Naive thymus-derived CD4-positive, alpha-beta T cell (primary cell): ENCODE measurements around the gene FSD1L. TPM values are rescaled to one million over a fixed set of nuclear protein-coding genes. Genes with fewer than 3 reads are reported as not detected.
"Not testable (repeated sequence)": the region's sequence is repeated elsewhere in the genome, so short reads cannot be mapped to it uniquely, and the experiment has no call there.

Experiments
- ATAC-seq: fragments of 150-1000 bp; cut with Tn5 transposase; 2 replicates; pipeline ENCODE4 v1.10.0; 2021; ENCODE audit warnings: mild to moderate bottlenecking, moderate library complexity
- CTCF ChIA-PET: fragments of 350-600 bp; sonication (Branson Sonifier 250); formaldehyde crosslinking; loops from one replicate; lab custom pipeline; 2021; ENCODE audit warnings: antibody characterized with exemption; lab: Charles Lee
- POLR2A ChIA-PET: fragments of 350-600 bp; sonication (Branson Sonifier 250); formaldehyde crosslinking; loops from one replicate; lab custom pipeline; 2021; ENCODE audit warnings: antibody characterized with exemption, inconsistent platforms; lab: Charles Lee
- DNase-seq, 9 donors: peaks; one replicate each; pipeline versions ENCODE4 v3.0.0 to v3.0.0-alpha.2; 2020 to 2022; ENCODE audit warnings: mixed read lengths in 1 of 9
- H3K27ac ChIP-seq: one replicate; pipeline ENCODE4 v1.7.0; 2013; ENCODE audit warnings: mild to moderate bottlenecking, low read depth, low read length, moderate library complexity
- H3K27me3 ChIP-seq, 2 donors: one replicate each; pipeline ENCODE4 v1.7.0; 2013; ENCODE audit warnings: low read length in 2 of 2, mild to moderate bottlenecking in 2 of 2, moderate library complexity in 2 of 2; ENCODE audit not compliant: control insufficient read depth in 2 of 2, insufficient read depth in 2 of 2
- H3K36me3 ChIP-seq, 3 experiments: 1 replicate in 2 of 3; 2 replicates in 1 of 3; pipeline ENCODE4 v1.7.0; 2013; ENCODE audit warnings: low read length in 3 of 3, mild to moderate bottlenecking in 3 of 3, moderate library complexity in 1 of 3; ENCODE audit not compliant: insufficient read depth in 3 of 3, control insufficient read depth in 2 of 3
- H3K4me1 ChIP-seq, 2 donors: one replicate each; pipeline ENCODE4 v1.7.0; 2013; ENCODE audit warnings: low read length in 2 of 2, mild to moderate bottlenecking in 2 of 2, moderate library complexity in 1 of 2; ENCODE audit not compliant: control insufficient read depth in 2 of 2, insufficient read depth in 2 of 2
- H3K4me3 ChIP-seq: 2 replicates; pipeline ENCODE4 v1.7.0; 2013; ENCODE audit warnings: mild to moderate bottlenecking, low read length
- H3K9me3 ChIP-seq, 3 experiments: 1 replicate in 2 of 3; 2 replicates in 1 of 3; pipeline ENCODE4 v1.7.0; 2013; ENCODE audit warnings: low read length in 3 of 3; ENCODE audit not compliant: control insufficient read depth in 2 of 3
- H3K27ac Mint-ChIP-seq, 9 donors: one replicate each; pipeline ENCODE4 v1.8.0; 2020 to 2022; ENCODE audit warnings: mixed read lengths in 9 of 9, mild to moderate bottlenecking in 8 of 9, moderate library complexity in 5 of 9, inconsistent platforms in 2 of 9
- H3K27me3 Mint-ChIP-seq, 5 donors: one replicate each; pipeline ENCODE4 v1.8.0; 2021 to 2022; ENCODE audit warnings: mixed read lengths in 5 of 5, mild to moderate bottlenecking in 1 of 5
- H3K36me3 Mint-ChIP-seq, 5 donors: one replicate each; pipeline ENCODE4 v1.8.0; 2020 to 2022; ENCODE audit warnings: mixed read lengths in 5 of 5, mild to moderate bottlenecking in 3 of 5, inconsistent platforms in 1 of 5
- H3K4me1 Mint-ChIP-seq, 7 donors: one replicate each; pipeline ENCODE4 v1.8.0; 2020 to 2022; ENCODE audit warnings: mixed read lengths in 7 of 7, mild to moderate bottlenecking in 3 of 7, inconsistent platforms in 1 of 7
- H3K4me3 Mint-ChIP-seq, 10 donors: one replicate each; pipeline ENCODE4 v1.8.0; 2020 to 2022; ENCODE audit warnings: mild to moderate bottlenecking in 10 of 10, mixed read lengths in 10 of 10, moderate library complexity in 6 of 10, inconsistent platforms in 2 of 10
- H3K9me3 Mint-ChIP-seq, 11 donors: one replicate each; pipeline ENCODE4 v1.8.0; 2020 to 2022; ENCODE audit warnings: mixed read lengths in 11 of 11, mild to moderate bottlenecking in 4 of 11, inconsistent platforms in 1 of 11, moderate library complexity in 1 of 11
- intact Hi-C, 2 donors: fragments of 100-400 bp; cut with micrococcal nuclease; formaldehyde crosslinking; loops; one replicate each; pipeline ENCODE4 v1.15.1; 2023
- polyA plus RNA-seq, 2 donors: library from polyadenylated mRNA; unstranded; fragments of 300-500 nt; fragmentation: Illumina TruSeq; gene quantifications; one replicate each; pipeline ENCODE4 v1.2.3, GENCODE V29; 2021
- total RNA-seq, 6 experiments: library from RNA in 5 of 6; stranded (reverse) in 5 of 6; gene quantifications; 1 replicate in 5 of 6; 2 replicates in 1 of 6; pipeline ENCODE4 v1.2.3 and lab custom pipeline; 2021 to 2026

Gene FSD1L
- total and polyA plus RNA-seq, 7 experiments from 2014 or later, result 0.08 to 5.8 (median 0.61) TPM

- H3K4me3 Mint-ChIP-seq, ATAC-seq, CTCF ChIA-PET, H3K27ac ChIP-seq, H3K36me3 ChIP-seq, DNase-seq, H3K27me3 Mint-ChIP-seq, H3K4me1 ChIP-seq, H3K4me3 ChIP-seq, intact Hi-C loops, H3K36me3 Mint-ChIP-seq, H3K27me3 ChIP-seq, H3K27ac Mint-ChIP-seq, POLR2A ChIA-PET, H3K9me3 ChIP-seq, H3K4me1 Mint-ChIP-seq, H3K9me3 Mint-ChIP-seq: not testable (repeated sequence)
These were observed 73.2 kb downstream of the FSD1L start for GRCh38 chr9:105520992-105521391.

DNA sequence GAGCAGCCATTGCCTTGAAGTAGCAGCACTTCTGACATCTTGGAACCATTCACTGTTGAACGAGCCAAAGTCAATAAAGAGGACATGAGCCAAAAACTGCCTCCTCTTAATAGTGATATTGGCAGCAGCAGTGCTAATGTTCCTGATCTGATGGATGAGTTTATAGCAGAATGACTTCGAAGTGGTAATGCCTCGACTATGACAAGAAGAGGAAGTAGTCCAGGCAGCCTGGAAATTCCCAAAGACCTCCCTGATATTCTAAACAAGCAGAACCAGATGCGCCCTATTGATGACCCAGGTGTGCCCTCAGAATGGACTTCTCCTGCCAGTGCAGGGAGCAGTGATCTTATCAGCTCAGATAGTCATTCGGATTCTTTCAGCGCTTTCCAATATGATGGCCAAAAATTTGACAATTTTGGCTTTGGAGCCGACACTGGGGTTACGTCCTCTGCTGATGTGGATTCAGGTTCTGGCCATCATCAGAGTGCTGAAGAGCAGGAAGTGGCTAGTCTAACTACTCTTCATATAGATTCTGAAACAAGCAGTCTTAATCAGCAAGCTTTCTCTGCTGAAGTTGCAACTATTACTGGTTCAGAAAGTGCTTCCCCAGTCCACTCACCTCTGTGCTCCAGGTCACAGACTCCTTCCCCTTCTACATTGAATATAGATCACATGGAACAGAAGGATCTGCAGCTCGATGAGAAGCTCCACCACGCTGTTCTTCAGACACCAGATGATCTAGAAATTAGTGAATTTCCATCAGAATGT, 75.0 kb downstream of the FSD1L start:
- H3K27ac ChIP-seq, H3K27ac Mint-ChIP-seq, H3K27me3 ChIP-seq, intact Hi-C loops, DNase-seq, ATAC-seq, H3K9me3 Mint-ChIP-seq, H3K4me3 Mint-ChIP-seq, H3K4me3 ChIP-seq, H3K36me3 Mint-ChIP-seq, H3K36me3 ChIP-seq, H3K4me1 Mint-ChIP-seq, H3K27me3 Mint-ChIP-seq, CTCF ChIA-PET, POLR2A ChIA-PET, H3K9me3 ChIP-seq, H3K4me1 ChIP-seq: not testable (repeated sequence)

DNA sequence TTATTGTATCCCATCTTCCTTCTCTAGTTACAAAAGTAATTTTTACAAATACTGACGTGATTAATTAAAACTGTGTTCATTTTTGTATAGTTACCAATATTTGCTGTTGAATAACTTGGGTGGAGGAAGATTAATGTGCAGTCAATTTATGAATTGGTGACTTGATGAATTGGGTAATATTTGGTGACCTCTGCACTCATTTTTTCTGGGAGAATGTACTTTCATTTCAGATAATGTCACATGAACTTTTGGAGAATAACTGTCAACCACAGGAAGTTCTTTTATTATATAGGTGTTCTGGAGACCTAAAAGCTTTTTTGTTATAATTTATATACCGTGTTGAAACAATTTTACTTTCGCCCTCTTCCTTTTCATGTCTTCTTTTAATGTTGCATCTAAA, 83.7 kb downstream of the FSD1L start:
- H3K36me3 ChIP-seq, result no peaks in the 10 kb centered on the region
- H3K4me3 Mint-ChIP-seq, result no peak overlapping the region
- no peaks in the 10 kb centered on the region for H3K9me3 ChIP-seq
- peaks cover 0 to 14% (median 4%) of the 10 kb centered on the region in 7 donors for H3K4me1 Mint-ChIP-seq
- no peak overlapping the region for H3K27ac Mint-ChIP-seq
- intact Hi-C loops, result no loop called here
- no peak overlapping the region for H3K27ac ChIP-seq
- POLR2A ChIA-PET, result no interaction called here
- ATAC-seq (no peak), DNase-seq (no peak)
- H3K27me3 Mint-ChIP-seq, result peaks cover 0 to 8% (median 0%) of the 10 kb centered on the region in 5 donors
- H3K36me3 Mint-ChIP-seq, result peaks cover 0 to 9% (median 0%) of the 10 kb centered on the region in 5 donors
- CTCF ChIA-PET, result no interaction called here
- H3K9me3 Mint-ChIP-seq, result peaks cover 0 to 10% (median 2%) of the 10 kb centered on the region in 11 donors
- no peaks in the 10 kb centered on the region for H3K4me1 ChIP-seq
- no peak overlapping the region for H3K4me3 ChIP-seq
- H3K27me3 ChIP-seq, result no peaks in the 10 kb centered on the region

GRCh38 chr9:105535920-105536668, 88.3 kb downstream of the FSD1L start:
- DNase-seq (no peak), ATAC-seq (no peak)
- Mint-ChIP-seq H3K4me3 (no peak overlapping the region), H3K4me1 (peaks cover 0 to 13% (median 4%) of the 10 kb centered on the region in 7 donors), H3K36me3 (peaks cover 0 to 7% (median 0%) of the 10 kb centered on the region in 5 donors), H3K27me3 (no peaks in the 10 kb centered on the region), H3K9me3 (no peaks in the 10 kb centered on the region), H3K27ac (no peak overlapping the region)
- Histone ChIP-seq H3K27me3 (no peaks in the 10 kb centered on the region), H3K4me3 (no peak overlapping the region), H3K9me3 (no peaks in the 10 kb centered on the region), H3K36me3 (no peaks in the 10 kb centered on the region), H3K4me1 (no peaks in the 10 kb centered on the region), H3K27ac (no peak overlapping the region)
- intact Hi-C loops, result no loop called here
- CTCF ChIA-PET, result no interaction called here
- POLR2A ChIA-PET, result no interaction called here

DNA sequence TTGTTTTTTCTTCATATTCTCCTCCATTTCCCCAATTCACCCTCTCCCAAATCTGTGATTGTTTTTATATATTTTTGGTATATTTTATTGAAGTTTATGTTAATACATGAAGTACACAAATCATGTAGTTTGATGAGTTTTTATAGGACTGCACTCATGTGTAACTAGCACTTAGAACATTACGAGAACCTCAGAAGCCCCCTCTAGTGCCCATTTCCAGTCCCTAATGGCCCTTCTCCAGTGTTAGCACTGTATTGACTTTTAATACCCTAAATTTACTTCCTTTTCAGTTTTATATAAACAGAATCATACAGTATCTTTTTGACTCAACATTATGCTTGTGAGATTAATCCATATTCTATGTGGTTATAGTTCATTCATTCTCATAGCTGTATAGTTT, 91.6 kb downstream of the FSD1L start:
- Histone ChIP-seq H3K27ac (no peak overlapping the region), H3K4me1 (no peaks in the 10 kb centered on the region), H3K4me3 (no peak overlapping the region), H3K27me3 (no peaks in the 10 kb centered on the region), H3K36me3 (no peaks in the 10 kb centered on the region), H3K9me3 (no peaks in the 10 kb centered on the region)
- H3K4me1 Mint-ChIP-seq, result peaks cover 0 to 3% (median 0%) of the 10 kb centered on the region in 7 donors
- POLR2A ChIA-PET, result no interaction called here
- H3K27ac Mint-ChIP-seq, result no peak overlapping the region
- no peaks in the 10 kb centered on the region for H3K27me3 Mint-ChIP-seq
- H3K36me3 Mint-ChIP-seq, result peaks cover 0 to 9% (median 0%) of the 10 kb centered on the region in 5 donors
- H3K4me3 Mint-ChIP-seq, result no peak overlapping the region
- no peak for ATAC-seq
- no peak for DNase-seq
- CTCF ChIA-PET, result no interaction called here
- intact Hi-C loops, result no loop called here
- H3K9me3 Mint-ChIP-seq, result peaks cover 0 to 2% (median 0%) of the 10 kb centered on the region in 11 donors

GRCh38 chr9:105541838-105542237, 94.0 kb downstream of the FSD1L start:
- H3K27ac Mint-ChIP-seq, result no peak overlapping the region
- CTCF ChIA-PET, result no interaction called here

More at GRCh38 chr9:105541838-105542237, 94.0 kb downstream of the FSD1L start:
- Histone ChIP-seq H3K27ac (no peak overlapping the region), H3K36me3 (no peaks in the 10 kb centered on the region), H3K4me3 (no peak overlapping the region), H3K4me1 (no peaks in the 10 kb centered on the region), H3K27me3 (no peaks in the 10 kb centered on the region), H3K9me3 (no peaks in the 10 kb centered on the region)
- Mint-ChIP-seq H3K9me3 (peaks cover 0 to 2% (median 0%) of the 10 kb centered on the region in 11 donors), H3K27me3 (no peaks in the 10 kb centered on the region), H3K36me3 (peaks cover 0 to 5% (median 0%) of the 10 kb centered on the region in 5 donors), H3K4me3 (no peak overlapping the region), H3K4me1 (peaks cover 0 to 3% (median 0%) of the 10 kb centered on the region in 7 donors)
- POLR2A ChIA-PET, result no interaction called here
- no peak for ATAC-seq
- intact Hi-C loops, result no loop called here
- DNase-seq, result no peak
